GM23338 (cell line): Measurements from ENCODE around the gene C16orf95.

Experiments
- EZH2 ChIP-seq: fragments of 200-600 bp; sonication (generic); IDR thresholded peaks from one replicate; pipeline ENCODE4 v1.8.0; 2017; ENCODE audit warnings: antibody characterized with exemption, mild to moderate bottlenecking, low read depth; ENCODE audit not compliant: unreplicated experiment
- EZH2phosphoT487 ChIP-seq: fragments of 200-600 bp; sonication (generic); IDR thresholded peaks from one replicate; pipeline ENCODE4 v1.8.1; 2018; ENCODE audit warnings: antibody characterized with exemption; ENCODE audit not compliant: unreplicated experiment
- NANOG ChIP-seq: IDR thresholded peaks from 2 replicates; pipeline ENCODE4 v1.6.1; 2016; ENCODE audit warnings: antibody characterized with exemption, borderline replicate concordance
- POLR2AphosphoS5 ChIP-seq: IDR thresholded peaks from 2 replicates; pipeline ENCODE4 v1.6.1; 2016; ENCODE audit warnings: antibody characterized with exemption, low read depth
- TF ChIP-seq, protein P1 (sequence below), 2 experiments: fragments of 200-600 bp in 1 of 2; sonication (generic) in 1 of 2; conservative IDR thresholded peaks; 2 replicates each; pipeline versions ENCODE4 v1.5.1 to v1.6.1; 2016 to 2017; ENCODE audit warnings: antibody characterized with exemption in 2 of 2, low read depth in 2 of 2, mild to moderate bottlenecking in 2 of 2, moderate library complexity in 1 of 2
- TF ChIP-seq, protein P2 (sequence below): IDR thresholded peaks from one replicate; pipeline ENCODE4 v1.6.1; 2018; ENCODE audit warnings: antibody characterized with exemption; ENCODE audit not compliant: unreplicated experiment
- TF ChIP-seq, protein P3 (sequence below): IDR thresholded peaks from 2 replicates; pipeline ENCODE4 v1.6.1; 2016; ENCODE audit warnings: antibody characterized with exemption

DNA sequence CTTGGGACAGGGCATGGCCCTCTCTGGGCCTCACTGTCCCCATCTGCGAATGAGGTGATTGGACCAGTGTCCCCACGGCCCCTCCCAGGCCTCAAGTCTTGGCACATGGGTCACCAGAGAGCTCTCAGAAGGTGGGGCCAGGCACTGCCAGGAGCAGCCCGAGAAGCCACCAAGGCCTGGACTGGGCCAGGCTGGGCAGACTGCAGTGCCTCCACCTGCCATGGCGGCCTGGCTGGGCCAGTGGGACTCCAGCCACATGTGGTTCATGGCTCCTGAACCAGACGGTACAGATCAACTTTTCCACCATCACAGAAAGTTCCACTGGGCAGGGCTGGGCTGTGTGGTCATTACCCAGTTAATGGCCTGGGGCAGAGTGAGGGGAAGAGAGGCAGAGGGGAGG, 19.8 kb downstream of the C16orf95 start:
- TF ChIP-seq POLR2AphosphoS5 (no peak), EZH2phosphoT487 (no peak), EZH2 (no peak), NANOG (no peak)
- TF ChIP-seq, protein P1, sequence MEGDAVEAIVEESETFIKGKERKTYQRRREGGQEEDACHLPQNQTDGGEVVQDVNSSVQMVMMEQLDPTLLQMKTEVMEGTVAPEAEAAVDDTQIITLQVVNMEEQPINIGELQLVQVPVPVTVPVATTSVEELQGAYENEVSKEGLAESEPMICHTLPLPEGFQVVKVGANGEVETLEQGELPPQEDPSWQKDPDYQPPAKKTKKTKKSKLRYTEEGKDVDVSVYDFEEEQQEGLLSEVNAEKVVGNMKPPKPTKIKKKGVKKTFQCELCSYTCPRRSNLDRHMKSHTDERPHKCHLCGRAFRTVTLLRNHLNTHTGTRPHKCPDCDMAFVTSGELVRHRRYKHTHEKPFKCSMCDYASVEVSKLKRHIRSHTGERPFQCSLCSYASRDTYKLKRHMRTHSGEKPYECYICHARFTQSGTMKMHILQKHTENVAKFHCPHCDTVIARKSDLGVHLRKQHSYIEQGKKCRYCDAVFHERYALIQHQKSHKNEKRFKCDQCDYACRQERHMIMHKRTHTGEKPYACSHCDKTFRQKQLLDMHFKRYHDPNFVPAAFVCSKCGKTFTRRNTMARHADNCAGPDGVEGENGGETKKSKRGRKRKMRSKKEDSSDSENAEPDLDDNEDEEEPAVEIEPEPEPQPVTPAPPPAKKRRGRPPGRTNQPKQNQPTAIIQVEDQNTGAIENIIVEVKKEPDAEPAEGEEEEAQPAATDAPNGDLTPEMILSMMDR (conservative IDR thresholded peaks at IDR 0.05; ENCODE audit: low read depth in 2 of 2), result no peak
- TF ChIP-seq, protein P2, sequence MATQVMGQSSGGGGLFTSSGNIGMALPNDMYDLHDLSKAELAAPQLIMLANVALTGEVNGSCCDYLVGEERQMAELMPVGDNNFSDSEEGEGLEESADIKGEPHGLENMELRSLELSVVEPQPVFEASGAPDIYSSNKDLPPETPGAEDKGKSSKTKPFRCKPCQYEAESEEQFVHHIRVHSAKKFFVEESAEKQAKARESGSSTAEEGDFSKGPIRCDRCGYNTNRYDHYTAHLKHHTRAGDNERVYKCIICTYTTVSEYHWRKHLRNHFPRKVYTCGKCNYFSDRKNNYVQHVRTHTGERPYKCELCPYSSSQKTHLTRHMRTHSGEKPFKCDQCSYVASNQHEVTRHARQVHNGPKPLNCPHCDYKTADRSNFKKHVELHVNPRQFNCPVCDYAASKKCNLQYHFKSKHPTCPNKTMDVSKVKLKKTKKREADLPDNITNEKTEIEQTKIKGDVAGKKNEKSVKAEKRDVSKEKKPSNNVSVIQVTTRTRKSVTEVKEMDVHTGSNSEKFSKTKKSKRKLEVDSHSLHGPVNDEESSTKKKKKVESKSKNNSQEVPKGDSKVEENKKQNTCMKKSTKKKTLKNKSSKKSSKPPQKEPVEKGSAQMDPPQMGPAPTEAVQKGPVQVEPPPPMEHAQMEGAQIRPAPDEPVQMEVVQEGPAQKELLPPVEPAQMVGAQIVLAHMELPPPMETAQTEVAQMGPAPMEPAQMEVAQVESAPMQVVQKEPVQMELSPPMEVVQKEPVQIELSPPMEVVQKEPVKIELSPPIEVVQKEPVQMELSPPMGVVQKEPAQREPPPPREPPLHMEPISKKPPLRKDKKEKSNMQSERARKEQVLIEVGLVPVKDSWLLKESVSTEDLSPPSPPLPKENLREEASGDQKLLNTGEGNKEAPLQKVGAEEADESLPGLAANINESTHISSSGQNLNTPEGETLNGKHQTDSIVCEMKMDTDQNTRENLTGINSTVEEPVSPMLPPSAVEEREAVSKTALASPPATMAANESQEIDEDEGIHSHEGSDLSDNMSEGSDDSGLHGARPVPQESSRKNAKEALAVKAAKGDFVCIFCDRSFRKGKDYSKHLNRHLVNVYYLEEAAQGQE, result no peak
- TF ChIP-seq, protein P3, sequence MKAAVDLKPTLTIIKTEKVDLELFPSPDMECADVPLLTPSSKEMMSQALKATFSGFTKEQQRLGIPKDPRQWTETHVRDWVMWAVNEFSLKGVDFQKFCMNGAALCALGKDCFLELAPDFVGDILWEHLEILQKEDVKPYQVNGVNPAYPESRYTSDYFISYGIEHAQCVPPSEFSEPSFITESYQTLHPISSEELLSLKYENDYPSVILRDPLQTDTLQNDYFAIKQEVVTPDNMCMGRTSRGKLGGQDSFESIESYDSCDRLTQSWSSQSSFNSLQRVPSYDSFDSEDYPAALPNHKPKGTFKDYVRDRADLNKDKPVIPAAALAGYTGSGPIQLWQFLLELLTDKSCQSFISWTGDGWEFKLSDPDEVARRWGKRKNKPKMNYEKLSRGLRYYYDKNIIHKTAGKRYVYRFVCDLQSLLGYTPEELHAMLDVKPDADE, result no peak
